ENCODE measurements around the gene TMEM101. TPM values are rescaled to one million over a fixed set of nuclear protein-coding genes. Genes with fewer than 3 reads are reported as not detected.

TMEM101 gene
- total and polyA plus RNA-seq, 2 of the 13 experiments (the other 11 are each of a cell fraction or from before 2014, with no cell fraction given) = 72.0 to 100 TPM

DNA sequence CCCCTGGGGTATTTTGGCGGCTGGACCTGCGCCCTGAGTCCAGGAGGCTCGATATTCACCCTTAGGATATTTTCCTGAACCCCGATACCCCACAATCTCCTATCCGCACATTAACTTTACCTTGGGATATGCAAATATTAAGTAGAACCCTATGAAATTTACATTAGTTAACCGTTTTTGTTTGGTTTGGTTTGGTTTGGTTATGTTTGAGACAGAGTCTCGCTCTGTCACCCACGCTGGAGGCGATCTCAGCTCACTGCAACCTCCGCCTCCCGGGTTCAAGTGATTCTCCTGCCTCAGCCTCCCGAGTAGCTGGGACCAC is 19.7 kb downstream of the TMEM101 start (continued):
- TF ChIP-seq, protein P1, sequence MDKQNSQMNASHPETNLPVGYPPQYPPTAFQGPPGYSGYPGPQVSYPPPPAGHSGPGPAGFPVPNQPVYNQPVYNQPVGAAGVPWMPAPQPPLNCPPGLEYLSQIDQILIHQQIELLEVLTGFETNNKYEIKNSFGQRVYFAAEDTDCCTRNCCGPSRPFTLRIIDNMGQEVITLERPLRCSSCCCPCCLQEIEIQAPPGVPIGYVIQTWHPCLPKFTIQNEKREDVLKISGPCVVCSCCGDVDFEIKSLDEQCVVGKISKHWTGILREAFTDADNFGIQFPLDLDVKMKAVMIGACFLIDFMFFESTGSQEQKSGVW (CRISPR knock-in tag; IDR thresholded peaks at IDR 0.05; ENCODE audit: borderline replicate concordance) = no peak
- TF ChIP-seq MTA1 (CRISPR knock-in tag; IDR thresholded peaks at IDR 0.05; ENCODE audit: borderline replicate concordance) = no peak
- no peak for TF ChIP-seq ZBTB8A (CRISPR knock-in tag; IDR thresholded peaks at IDR 0.05; ENCODE audit: borderline replicate concordance, low read depth)
- no peak for TF ChIP-seq ZBTB7A (CRISPR knock-in tag; IDR thresholded peaks at IDR 0.05)
- TF ChIP-seq RCOR2 (CRISPR knock-in tag; IDR thresholded peaks at IDR 0.05) = no peak
- TF ChIP-seq ZNF672 (CRISPR knock-in tag; IDR thresholded peaks at IDR 0.05) = no peak
- TF ChIP-seq ZNF556 (CRISPR knock-in tag; IDR thresholded peaks at IDR 0.05; ENCODE audit: borderline replicate concordance) = 0 out of 2 replicates have a peak, but pooled peaks have one; percentile 36
- no peak for TF ChIP-seq MTF1 (CRISPR knock-in tag; IDR thresholded peaks at IDR 0.05)
- no peak for TF ChIP-seq CHD4 (IDR thresholded peaks at IDR 0.05; ENCODE audit: borderline replicate concordance, low read length)
- 0 out of 2 replicates have a peak, but pooled peaks have one; percentile 5 for TF ChIP-seq PHF20 (CRISPR knock-in tag; IDR thresholded peaks at IDR 0.05)
- no peak for TF ChIP-seq TAF1 (CRISPR knock-in tag; IDR thresholded peaks at IDR 0.05)
- TF ChIP-seq ZNF605 (CRISPR knock-in tag; IDR thresholded peaks at IDR 0.05) = 0 out of 2 replicates have a peak, but pooled peaks have one; percentile 20
- TF ChIP-seq, protein P2, sequence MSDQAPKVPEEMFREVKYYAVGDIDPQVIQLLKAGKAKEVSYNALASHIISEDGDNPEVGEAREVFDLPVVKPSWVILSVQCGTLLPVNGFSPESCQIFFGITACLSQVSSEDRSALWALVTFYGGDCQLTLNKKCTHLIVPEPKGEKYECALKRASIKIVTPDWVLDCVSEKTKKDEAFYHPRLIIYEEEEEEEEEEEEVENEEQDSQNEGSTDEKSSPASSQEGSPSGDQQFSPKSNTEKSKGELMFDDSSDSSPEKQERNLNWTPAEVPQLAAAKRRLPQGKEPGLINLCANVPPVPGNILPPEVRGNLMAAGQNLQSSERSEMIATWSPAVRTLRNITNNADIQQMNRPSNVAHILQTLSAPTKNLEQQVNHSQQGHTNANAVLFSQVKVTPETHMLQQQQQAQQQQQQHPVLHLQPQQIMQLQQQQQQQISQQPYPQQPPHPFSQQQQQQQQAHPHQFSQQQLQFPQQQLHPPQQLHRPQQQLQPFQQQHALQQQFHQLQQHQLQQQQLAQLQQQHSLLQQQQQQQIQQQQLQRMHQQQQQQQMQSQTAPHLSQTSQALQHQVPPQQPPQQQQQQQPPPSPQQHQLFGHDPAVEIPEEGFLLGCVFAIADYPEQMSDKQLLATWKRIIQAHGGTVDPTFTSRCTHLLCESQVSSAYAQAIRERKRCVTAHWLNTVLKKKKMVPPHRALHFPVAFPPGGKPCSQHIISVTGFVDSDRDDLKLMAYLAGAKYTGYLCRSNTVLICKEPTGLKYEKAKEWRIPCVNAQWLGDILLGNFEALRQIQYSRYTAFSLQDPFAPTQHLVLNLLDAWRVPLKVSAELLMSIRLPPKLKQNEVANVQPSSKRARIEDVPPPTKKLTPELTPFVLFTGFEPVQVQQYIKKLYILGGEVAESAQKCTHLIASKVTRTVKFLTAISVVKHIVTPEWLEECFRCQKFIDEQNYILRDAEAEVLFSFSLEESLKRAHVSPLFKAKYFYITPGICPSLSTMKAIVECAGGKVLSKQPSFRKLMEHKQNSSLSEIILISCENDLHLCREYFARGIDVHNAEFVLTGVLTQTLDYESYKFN (CRISPR knock-in tag; conservative IDR thresholded peaks at IDR 0.05) = no peak
- no peak for TF ChIP-seq ZNF317 (CRISPR knock-in tag; IDR thresholded peaks at IDR 0.05)
- no peak for TF ChIP-seq MEF2D (CRISPR knock-in tag; IDR thresholded peaks at IDR 0.05)
- TF ChIP-seq ZNF274 (CRISPR knock-in tag; IDR thresholded peaks at IDR 0.05) = no peak
- no peak for TF ChIP-seq SNRNP70 (IDR thresholded peaks at IDR 0.05; ENCODE audit: low read depth, low read length)
- no peak for TF ChIP-seq ZBTB20 (CRISPR knock-in tag; IDR thresholded peaks at IDR 0.05; ENCODE audit: borderline replicate concordance, low read depth)
- no peak for TF ChIP-seq NRL (CRISPR knock-in tag; IDR thresholded peaks at IDR 0.05; ENCODE audit: borderline replicate concordance)
- no peak for TF ChIP-seq ARNT (IDR thresholded peaks at IDR 0.05)
- no peak for TF ChIP-seq SP5 (CRISPR knock-in tag; IDR thresholded peaks at IDR 0.05; ENCODE audit: borderline replicate concordance, low read depth)
- no peak for TF ChIP-seq KMT2B (CRISPR knock-in tag; IDR thresholded peaks at IDR 0.05)
- TF ChIP-seq HHEX (CRISPR knock-in tag; IDR thresholded peaks at IDR 0.05) = no peak
- TF ChIP-seq ZNF484 (CRISPR knock-in tag; IDR thresholded peaks at IDR 0.05; ENCODE audit: borderline replicate concordance, low read depth) = no peak
- no peak for TF ChIP-seq GPN1 (CRISPR knock-in tag; IDR thresholded peaks at IDR 0.05; ENCODE audit: borderline replicate concordance)
- no peak for TF ChIP-seq ZNF143 (CRISPR knock-in tag; IDR thresholded peaks at IDR 0.05)
- TF ChIP-seq ZNF781 (CRISPR knock-in tag; IDR thresholded peaks at IDR 0.05; ENCODE audit: borderline replicate concordance, not compliant biosample characterization) = no peak
- no peak for TF ChIP-seq U2AF1 (optimal IDR thresholded peaks at IDR 0.05; ENCODE audit: low read depth, low read length)

Data from HepG2 (cell line).